Measurements from ENCODE around the gene TP53INP2. TPM values are rescaled to one million over a fixed set of nuclear protein-coding genes. Genes with fewer than 3 reads are reported as not detected.
"Not testable (repeated sequence)": the region's sequence is repeated elsewhere in the genome, so short reads cannot be mapped to it uniquely, and the experiment has no call there.

TP53INP2 gene
- total RNA-seq, 2 experiments from 2014 or later, result 2.3 to 2.5 TPM

DNA sequence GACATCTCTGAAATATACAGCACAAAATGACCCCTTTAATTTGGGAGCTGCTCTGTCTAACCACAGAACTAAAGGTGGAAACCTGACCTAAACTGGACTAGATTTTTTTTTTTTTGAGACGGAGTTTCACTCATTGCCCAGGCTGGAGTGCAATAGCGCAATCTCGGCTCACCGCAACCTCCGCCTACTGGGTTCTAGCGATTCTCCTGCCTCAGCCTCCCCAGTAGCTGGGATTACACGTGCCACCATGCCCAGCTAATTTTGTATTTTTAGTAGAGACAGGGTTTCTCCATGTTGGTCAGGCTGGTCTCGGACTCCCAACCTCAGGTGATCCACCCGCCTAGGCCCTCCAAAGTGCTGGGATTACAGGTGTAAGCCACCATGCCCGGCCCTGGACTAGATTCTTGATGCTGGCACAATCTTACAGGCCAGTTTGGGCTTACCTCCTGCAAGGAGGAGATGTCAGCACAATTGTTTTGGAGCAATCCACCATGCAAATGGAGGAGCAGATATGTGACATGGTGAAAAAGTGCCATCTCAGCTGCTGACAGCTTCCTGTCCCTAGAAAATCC lies 9.9 kb downstream of the TP53INP2 start:
- H3K27ac Mint-ChIP-seq, DNase-seq, H3K27me3 Mint-ChIP-seq, H3K4me3 Mint-ChIP-seq, H3K36me3 Mint-ChIP-seq, H3K9me3 Mint-ChIP-seq: not testable (repeated sequence)
- intact Hi-C loops (cut with micrococcal nuclease), result loop anchor here (5.0 to 10.0 kb wide), 3 partner anchors 51 to 243 kb away; partner anchors contain the start of genes GSS, MYH7B and NCOA6
- H3K4me1 Mint-ChIP-seq (ENCODE audit: low read depth), result peaks cover 30% of the 10 kb centered on the region
- ChIA-PET POLR2A (interaction anchor here (1.1 kb wide), 1 partner anchor 245 kb away, joined by 5 read pairs; no protein-coding TSS in a partner anchor), CTCF (interaction anchor here (0.6 to 11.3 kb wide), 4 partner anchors 48 to 401 kb away, joined by 3 to 138 read pairs (median 8); no protein-coding TSS in a partner anchor)

DNA sequence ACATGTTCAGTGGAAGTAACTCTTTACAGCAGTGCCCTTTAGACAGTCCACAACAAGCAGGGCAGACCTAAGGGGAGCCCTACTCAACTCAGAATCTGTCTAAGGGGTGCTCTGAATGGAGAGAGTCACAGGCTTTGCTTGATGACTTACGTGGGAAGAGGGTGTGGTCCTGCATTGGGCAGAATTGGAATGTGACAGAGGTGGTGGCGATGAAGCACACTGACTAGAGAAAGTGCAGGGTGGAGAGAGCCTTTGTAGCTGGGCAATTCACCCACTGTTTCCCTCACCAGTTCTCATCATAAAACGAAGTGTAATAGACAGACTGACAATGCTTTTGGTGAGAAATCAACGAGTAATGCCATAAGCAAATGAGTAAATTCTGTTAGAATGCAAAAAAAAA lies 11.2 kb downstream of the TP53INP2 start:
- Mint-ChIP-seq H3K27ac (no peak overlapping the region), H3K9me3 (no peaks in the 10 kb centered on the region), H3K27me3 (no peaks in the 10 kb centered on the region), H3K36me3 (peaks cover 3% of the 10 kb centered on the region), H3K4me1 (ENCODE audit: low read depth) (peaks cover 40% of the 10 kb centered on the region), H3K4me3 (no peak overlapping the region)
- CTCF ChIA-PET, result interaction anchor here (1.7 kb wide), 1 partner anchor 402 kb away, joined by 5 read pairs; no protein-coding TSS in a partner anchor
- POLR2A ChIA-PET, result no interaction called here
- intact Hi-C loops (cut with micrococcal nuclease), result loop anchor here (10.0 kb wide), 2 partner anchors 49 to 109 kb away; partner anchors contain the start of gene NCOA6
- DNase-seq, result no peak

DNA sequence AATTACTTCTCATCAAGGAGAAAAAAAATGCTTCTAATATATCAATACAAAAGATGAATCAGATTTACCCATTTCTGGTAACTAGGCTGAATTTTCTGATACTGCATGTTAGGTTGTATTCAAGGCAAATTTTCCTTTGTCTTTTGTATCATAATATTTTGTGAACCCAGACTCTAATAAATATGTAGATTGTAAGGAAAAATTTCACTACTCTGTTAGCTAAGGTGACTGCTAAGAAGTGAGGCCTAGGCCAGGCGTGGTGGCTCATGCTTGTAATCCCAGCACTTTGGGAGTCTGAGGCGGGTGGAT lies 12.7 kb downstream of the TP53INP2 start:
- Mint-ChIP-seq H3K4me1 (ENCODE audit: low read depth) (peaks cover 38% of the 10 kb centered on the region), H3K27ac (no peak overlapping the region), H3K27me3 (no peaks in the 10 kb centered on the region), H3K4me3 (no peak overlapping the region), H3K9me3 (no peaks in the 10 kb centered on the region), H3K36me3 (peaks cover 6% of the 10 kb centered on the region)
- POLR2A ChIA-PET, result no interaction called here
- intact Hi-C loops (cut with micrococcal nuclease), result loop anchor here (10.0 kb wide), 2 partner anchors 48 to 108 kb away; partner anchors contain the start of gene NCOA6
- CTCF ChIA-PET, result interaction anchor here (0.7 to 1.7 kb wide), 3 partner anchors 14 to 404 kb away, joined by 3 to 5 read pairs (median 4); no protein-coding TSS in a partner anchor
- DNase-seq, result no peak

DNA sequence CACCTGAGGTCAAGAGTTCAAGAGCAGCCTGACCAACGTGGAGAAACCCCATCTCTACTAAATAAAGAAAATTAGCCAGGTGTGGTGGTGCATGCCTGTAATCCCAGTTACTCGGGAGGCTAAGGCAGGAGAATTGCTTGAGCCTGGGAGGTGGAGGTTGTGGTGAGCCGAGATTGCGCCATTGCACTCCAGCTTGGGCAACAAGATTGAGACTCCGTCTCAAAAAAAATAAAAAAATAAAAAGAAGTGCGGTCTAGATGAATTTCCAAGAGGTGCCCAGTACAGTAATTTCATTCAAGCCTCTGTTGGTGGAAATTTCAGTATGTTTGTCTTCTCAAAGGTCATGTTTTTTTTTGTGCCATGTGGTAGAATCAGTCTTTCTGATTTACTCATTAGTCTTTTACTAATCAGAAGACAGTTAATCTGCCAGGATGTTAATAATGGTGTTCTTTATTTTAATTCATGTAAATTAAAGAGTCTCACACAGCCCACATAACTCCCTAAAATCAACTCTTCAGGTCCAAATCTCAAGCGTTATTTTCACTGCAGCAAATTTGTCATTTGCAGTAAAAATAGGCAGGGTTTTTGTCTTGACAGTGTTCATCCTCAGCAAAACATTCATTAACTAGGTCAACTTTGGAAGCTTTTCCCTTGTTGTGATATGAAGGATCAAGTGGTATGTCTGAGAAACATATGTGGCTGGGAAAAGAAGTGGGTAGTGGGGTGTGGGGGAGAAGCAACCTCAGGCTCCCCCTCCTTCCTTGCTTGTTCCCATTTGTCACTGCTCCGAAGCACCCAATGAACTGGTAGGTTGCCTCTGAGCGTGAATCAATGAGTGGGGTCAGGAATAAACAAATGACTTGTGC lies 13.3 kb downstream of the TP53INP2 start:
- Mint-ChIP-seq H3K4me3 (no peak overlapping the region), H3K27ac (peak overlapping the region; percentile 8), H3K9me3 (no peaks in the 10 kb centered on the region), H3K27me3 (no peaks in the 10 kb centered on the region), H3K36me3 (peaks cover 6% of the 10 kb centered on the region), H3K4me1 (ENCODE audit: low read depth) (peaks cover 38% of the 10 kb centered on the region)
- intact Hi-C loops (cut with micrococcal nuclease), result loop anchor here (10.0 kb wide), 2 partner anchors 47 to 107 kb away; partner anchors contain the start of gene NCOA6
- CTCF ChIA-PET, result interaction anchor here (0.7 to 1.8 kb wide), 3 partner anchors 14 to 405 kb away, joined by 3 to 5 read pairs (median 5); no protein-coding TSS in a partner anchor
- POLR2A ChIA-PET, result no interaction called here
- DNase-seq, result no peak

DNA sequence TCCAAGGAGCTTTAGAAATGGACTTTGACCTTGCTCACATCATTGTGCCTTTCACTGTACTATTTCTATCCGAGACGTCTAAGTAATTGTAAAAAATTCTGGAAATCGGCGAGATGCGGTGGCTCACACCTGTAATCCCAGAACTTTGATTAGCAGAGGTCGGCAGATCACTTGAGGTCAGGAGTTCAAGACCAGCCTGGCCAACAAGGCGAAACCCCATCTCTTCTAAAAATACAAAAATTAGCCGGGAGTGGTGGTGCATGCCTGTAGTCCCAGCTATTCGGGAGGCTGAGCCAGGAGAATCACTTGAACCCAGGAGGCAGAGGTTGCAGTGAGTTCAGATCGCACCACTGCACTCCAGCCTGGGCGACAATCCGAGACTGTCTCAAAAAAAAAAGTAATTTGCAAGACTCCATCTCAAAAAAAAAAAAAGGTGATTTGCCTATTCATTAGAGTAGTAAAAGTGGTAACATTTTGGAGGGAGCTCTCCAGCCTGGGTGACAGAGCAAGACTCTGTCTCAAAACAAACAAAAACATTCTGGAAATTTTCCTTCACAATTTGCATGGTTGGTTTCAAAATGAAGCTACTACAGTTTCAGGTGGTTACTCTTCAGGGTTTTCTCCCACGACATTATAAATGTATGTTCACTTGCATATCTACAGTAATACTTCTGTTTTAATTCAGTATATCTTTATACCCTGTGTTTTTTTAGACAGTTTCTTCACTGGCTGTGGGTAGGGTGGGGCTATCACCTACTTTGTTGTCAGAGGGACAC lies 15.3 kb downstream of the TP53INP2 start:
- H3K4me1 Mint-ChIP-seq (ENCODE audit: low read depth), result peaks cover 30% of the 10 kb centered on the region
- not testable (repeated sequence) for H3K9me3 Mint-ChIP-seq, DNase-seq, H3K4me3 Mint-ChIP-seq, H3K27ac Mint-ChIP-seq, H3K36me3 Mint-ChIP-seq, H3K27me3 Mint-ChIP-seq
- CTCF ChIA-PET, result interaction anchor here (0.7 to 2.4 kb wide), 6 partner anchors 12 to 927 kb away, joined by 3 to 9 read pairs (median 4); no protein-coding TSS in a partner anchor
- POLR2A ChIA-PET, result interaction anchor here (1.5 kb wide), 1 partner anchor 203 kb away, joined by 5 read pairs; the partner anchor contains the start of gene DYNLRB1
- intact Hi-C loops (cut with micrococcal nuclease), result loop anchor here (1.0 to 10.0 kb wide), 3 partner anchors 10 to 105 kb away; partner anchors contain the start of gene NCOA6

DNA sequence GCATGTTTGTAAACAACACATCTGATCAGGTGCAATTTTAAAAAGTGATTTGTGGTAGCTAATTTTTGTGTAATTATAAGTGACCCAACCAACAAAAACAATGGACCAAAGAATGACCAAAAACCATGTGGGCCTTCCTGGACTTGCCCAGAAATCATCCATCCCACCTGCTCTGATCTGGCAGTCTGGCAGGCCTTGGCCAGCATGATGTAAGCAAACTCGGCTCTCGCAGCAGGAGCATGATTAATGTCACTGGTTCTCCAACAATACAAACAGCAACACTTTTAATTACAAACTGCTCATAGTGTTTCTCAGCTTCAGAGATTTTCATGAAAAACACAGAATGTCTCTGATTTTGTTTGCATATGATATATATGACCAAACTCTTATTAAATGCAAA lies 16.1 kb downstream of the TP53INP2 start:
- Mint-ChIP-seq H3K9me3 (no peaks in the 10 kb centered on the region), H3K36me3 (peaks cover 7% of the 10 kb centered on the region), H3K27ac (no peak overlapping the region), H3K4me3 (no peak overlapping the region), H3K27me3 (no peaks in the 10 kb centered on the region), H3K4me1 (ENCODE audit: low read depth) (peaks cover 30% of the 10 kb centered on the region)
- POLR2A ChIA-PET, result interaction anchor here (1.5 kb wide), 1 partner anchor 203 kb away, joined by 5 read pairs; the partner anchor contains the start of gene DYNLRB1
- no peak for DNase-seq
- intact Hi-C loops (cut with micrococcal nuclease), result no loop called here
- CTCF ChIA-PET, result interaction anchor here (0.6 to 2.4 kb wide), 6 partner anchors 49 to 408 kb away, joined by 3 to 9 read pairs (median 4); no protein-coding TSS in a partner anchor

DNA sequence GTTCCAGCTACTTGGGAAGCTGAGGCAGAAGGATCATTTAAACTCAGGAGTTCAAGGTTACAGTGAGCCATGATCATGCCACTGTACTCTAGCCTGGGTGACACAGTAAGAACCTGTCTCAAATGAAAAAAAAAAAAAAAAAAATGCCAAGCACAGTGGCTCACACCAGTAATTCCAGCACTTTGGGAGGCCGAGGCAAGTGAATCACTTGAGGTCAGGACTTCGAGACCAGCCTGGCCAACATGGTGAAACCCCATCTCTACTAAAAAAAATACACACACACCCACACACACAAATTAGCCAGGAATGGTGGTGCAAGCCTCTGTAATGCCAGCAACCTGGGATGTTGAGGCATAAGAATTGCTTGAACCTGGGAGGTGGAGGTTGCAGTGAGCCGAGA lies 18.4 kb downstream of the TP53INP2 start:
- H3K36me3 Mint-ChIP-seq, result peaks cover 17% of the 10 kb centered on the region
- CTCF ChIA-PET, result interaction anchor here (0.6 to 1.0 kb wide), 2 partner anchors 10 to 19 kb away, joined by 3 read pairs; partner anchors contain the start of gene TP53INP2
- H3K27me3 Mint-ChIP-seq; intact Hi-C loops (cut with micrococcal nuclease); POLR2A ChIA-PET; H3K4me3 Mint-ChIP-seq; DNase-seq; H3K9me3 Mint-ChIP-seq; H3K27ac Mint-ChIP-seq: not testable (repeated sequence)
- H3K4me1 Mint-ChIP-seq (ENCODE audit: low read depth), result peaks cover 27% of the 10 kb centered on the region

DNA sequence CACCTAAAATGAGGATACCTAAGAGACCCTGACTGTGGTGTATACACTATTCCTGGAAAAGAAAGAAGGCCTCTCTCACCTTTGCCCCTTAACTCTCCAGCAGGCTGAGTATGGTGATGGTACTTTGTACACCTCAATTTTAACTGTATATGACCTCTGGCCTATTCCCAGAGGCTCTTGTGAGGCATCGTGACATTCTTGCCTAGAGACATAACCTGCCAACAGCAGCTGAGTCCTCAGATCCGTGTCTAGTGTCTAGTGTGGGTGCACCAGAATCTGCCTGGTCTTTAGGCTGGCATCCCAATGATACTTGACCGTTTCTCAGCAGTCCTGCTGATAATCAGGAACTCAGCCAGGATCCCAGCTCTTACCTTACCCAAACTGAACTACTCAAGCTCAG lies 20.0 kb downstream of the TP53INP2 start:
- Mint-ChIP-seq H3K4me3 (no peak overlapping the region), H3K27me3 (no peaks in the 10 kb centered on the region), H3K27ac (no peak overlapping the region), H3K36me3 (peaks cover 17% of the 10 kb centered on the region), H3K4me1 (ENCODE audit: low read depth) (peaks cover 13% of the 10 kb centered on the region), H3K9me3 (no peaks in the 10 kb centered on the region)
- DNase-seq, result no peak
- ChIA-PET POLR2A (interaction anchor here (0.5 kb wide), 1 partner anchor 30 kb away, joined by 3 read pairs; no protein-coding TSS in a partner anchor), CTCF (no interaction called here)
- intact Hi-C loops (cut with micrococcal nuclease), result no loop called here

DNA sequence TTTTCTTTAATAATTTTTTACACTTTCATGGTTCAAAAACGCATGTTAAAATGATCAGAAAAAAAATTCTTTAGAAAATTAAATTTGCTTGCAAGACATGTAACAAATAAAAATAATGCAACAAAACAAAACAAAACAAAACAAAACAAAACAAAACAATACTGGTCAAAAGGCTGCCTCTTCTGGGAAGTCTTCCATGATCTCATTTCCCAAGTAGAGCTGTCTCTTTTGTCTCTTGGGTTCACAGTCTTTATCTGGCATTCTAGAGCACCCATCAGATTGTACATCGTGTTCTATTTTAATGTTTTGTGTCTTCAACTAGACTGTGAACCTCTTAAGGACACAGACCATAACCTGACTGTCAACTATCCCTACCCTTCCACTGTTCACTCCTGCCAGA lies 25.3 kb downstream of the TP53INP2 start:
- H3K36me3 Mint-ChIP-seq, result peaks cover 19% of the 10 kb centered on the region
- H3K4me1 Mint-ChIP-seq (ENCODE audit: low read depth), result no peaks in the 10 kb centered on the region
- H3K4me3 Mint-ChIP-seq, result no peak overlapping the region
- intact Hi-C loops (cut with micrococcal nuclease), result no loop called here
- H3K9me3 Mint-ChIP-seq, result no peaks in the 10 kb centered on the region
- ChIA-PET CTCF (no interaction called here), POLR2A (no interaction called here)
- no peak for DNase-seq
- H3K27ac Mint-ChIP-seq, result no peak overlapping the region
- H3K27me3 Mint-ChIP-seq, result no peaks in the 10 kb centered on the region

DNA sequence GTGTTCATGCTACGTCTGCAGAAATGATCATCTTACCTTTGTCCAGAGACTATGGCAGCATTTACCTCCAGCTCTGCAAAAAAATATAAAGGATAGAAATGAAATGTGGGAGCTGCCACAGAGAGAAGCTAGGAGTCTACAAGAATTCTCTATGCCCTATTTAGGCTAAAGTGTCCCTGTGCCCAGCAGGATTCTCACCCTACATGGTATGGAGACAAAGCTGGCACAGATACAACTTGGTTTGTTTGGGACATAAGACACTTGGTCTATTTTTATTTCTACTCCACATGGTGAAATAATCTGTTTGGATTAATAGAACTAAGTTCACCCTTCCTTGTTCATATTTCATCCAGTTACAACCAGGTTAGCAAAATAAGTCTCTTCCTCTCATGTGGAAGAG lies 28.4 kb downstream of the TP53INP2 start:
- Mint-ChIP-seq H3K27me3 (no peaks in the 10 kb centered on the region), H3K4me3 (no peak overlapping the region), H3K36me3 (peaks cover 12% of the 10 kb centered on the region), H3K4me1 (ENCODE audit: low read depth) (no peaks in the 10 kb centered on the region), H3K27ac (no peak overlapping the region), H3K9me3 (no peaks in the 10 kb centered on the region)
- no peak for DNase-seq
- intact Hi-C loops (cut with micrococcal nuclease), result no loop called here
- ChIA-PET POLR2A (no interaction called here), CTCF (interaction anchor here (1.5 kb wide), 1 partner anchor 37 kb away, joined by 6 read pairs; no protein-coding TSS in a partner anchor)

DNA sequence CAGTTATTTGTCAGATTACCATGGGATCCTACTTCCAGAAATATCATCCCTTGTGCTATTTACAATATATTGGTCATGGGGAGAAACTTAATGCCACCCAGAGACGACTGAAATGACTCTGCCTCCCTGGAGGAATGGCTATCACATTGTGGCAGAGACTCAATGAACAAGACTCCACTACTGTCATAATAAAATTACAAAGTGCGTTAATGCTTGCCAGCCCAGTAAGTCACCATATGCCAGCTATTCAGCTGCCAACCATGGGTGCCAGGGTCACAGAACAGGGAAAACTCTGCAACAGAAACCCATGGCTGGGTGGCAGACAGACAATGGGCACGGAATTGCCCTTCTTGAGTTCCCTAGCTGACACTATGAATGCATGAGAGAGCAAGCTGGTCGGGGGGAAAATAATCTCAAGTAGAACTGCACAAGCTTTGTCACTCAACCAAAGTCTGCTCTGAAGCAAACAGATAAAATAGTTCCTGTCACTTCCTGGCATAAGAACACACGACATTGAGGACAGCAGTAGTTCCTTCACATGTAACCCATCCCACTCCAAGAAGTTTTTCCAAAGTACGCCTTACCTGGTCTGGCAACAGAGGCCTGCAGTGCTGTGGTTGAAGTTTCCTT lies 32.1 kb downstream of the TP53INP2 start:
- intact Hi-C loops (cut with micrococcal nuclease), result no loop called here
- Mint-ChIP-seq H3K27ac (no peak overlapping the region), H3K36me3 (peaks cover 19% of the 10 kb centered on the region), H3K27me3 (no peaks in the 10 kb centered on the region), H3K9me3 (no peaks in the 10 kb centered on the region), H3K4me1 (ENCODE audit: low read depth) (no peaks in the 10 kb centered on the region), H3K4me3 (no peak overlapping the region)
- ChIA-PET POLR2A (no interaction called here), CTCF (no interaction called here)
- DNase-seq, result no peak
